ENCODE measurements around the gene TRAPPC10. TPM values are rescaled to one million over a fixed set of nuclear protein-coding genes. Genes with fewer than 3 reads are reported as not detected.

Gene TRAPPC10
- total and polyA plus RNA-seq, 4 donors: 7.7 to 43.5 (median 29.7) TPM

- DNase-seq (no peak), ATAC-seq (ENCODE audit: insufficient read depth, low FRiP score) (no peak)
- H3K27me3 ChIP-seq (ENCODE audit: control insufficient read depth in 3 of 3, insufficient read depth in 3 of 3, low read length in 2 of 3): no peaks in the 10 kb centered on the region
- H3K36me3 ChIP-seq (ENCODE audit: control insufficient read depth in 4 of 4, insufficient read depth in 4 of 4, low read length in 4 of 4): peaks cover 11 to 41% (median 16%) of the 10 kb centered on the region in 4 donors
- TF ChIP-seq CTCF (IDR thresholded peaks at IDR 0.05; ENCODE audit: control extremely low read depth, extremely low read depth): no peak
- no peak overlapping the region for H3K4me3 ChIP-seq
- WGBS, 2 donors: 87 to 95% methylated on average over 7 of the region's 7 CpGs
- H3K27ac ChIP-seq (ENCODE audit: low read depth in 1 of 2, low read length in 1 of 2): no peak overlapping the region
- no peaks in the 10 kb centered on the region for H3K9me3 ChIP-seq (ENCODE audit: control insufficient read depth in 4 of 4, insufficient read depth in 3 of 4, low read length in 3 of 4)
- no peak overlapping the region for H3K9ac ChIP-seq (ENCODE audit: insufficient read depth in 1 of 2, low read length in 2 of 2)
- peaks cover 0 to 3% (median 3%) of the 10 kb centered on the region in 5 donors for H3K4me1 ChIP-seq (ENCODE audit: control insufficient read depth in 5 of 5, insufficient read depth in 5 of 5, low read length in 5 of 5)
Observed at GRCh38 chr21:43979654-43980053, 32.5 kb upstream of the TRAPPC10 start.

- H3K9me3 ChIP-seq (ENCODE audit: control insufficient read depth in 4 of 4, insufficient read depth in 3 of 4, low read length in 3 of 4): no peaks in the 10 kb centered on the region
- DNase-seq: no peak
- no peak overlapping the region for H3K27ac ChIP-seq (ENCODE audit: low read depth in 1 of 2, low read length in 1 of 2)
- peaks cover 11 to 41% (median 15%) of the 10 kb centered on the region in 4 donors for H3K36me3 ChIP-seq (ENCODE audit: control insufficient read depth in 4 of 4, insufficient read depth in 4 of 4, low read length in 4 of 4)
- no peak overlapping the region for H3K4me3 ChIP-seq
- TF ChIP-seq CTCF (IDR thresholded peaks at IDR 0.05; ENCODE audit: control extremely low read depth, extremely low read depth): no peak
- WGBS, 2 donors: 92 to 93% methylated on average over 26 of the region's 26 CpGs
- H3K27me3 ChIP-seq (ENCODE audit: control insufficient read depth in 3 of 3, insufficient read depth in 3 of 3, low read length in 2 of 3): no peaks in the 10 kb centered on the region
- ATAC-seq (ENCODE audit: insufficient read depth, low FRiP score): no peak
- H3K4me1 ChIP-seq (ENCODE audit: control insufficient read depth in 5 of 5, insufficient read depth in 5 of 5, low read length in 5 of 5): peaks cover 0 to 8% (median 4%) of the 10 kb centered on the region in 5 donors
- no peak overlapping the region for H3K9ac ChIP-seq (ENCODE audit: insufficient read depth in 1 of 2, low read length in 2 of 2)
Observed at GRCh38 chr21:43981151-43981870, 30.8 kb upstream of the TRAPPC10 start.

GRCh38 chr21:43981871-43982210 is 30.3 kb upstream of the TRAPPC10 start:
- no peak for ATAC-seq (ENCODE audit: insufficient read depth, low FRiP score)
- Histone ChIP-seq H3K27ac (ENCODE audit: low read depth in 1 of 2, low read length in 1 of 2) (no peak overlapping the region), H3K9ac (ENCODE audit: insufficient read depth in 1 of 2, low read length in 2 of 2) (no peak overlapping the region), H3K4me1 (ENCODE audit: control insufficient read depth in 5 of 5, insufficient read depth in 5 of 5, low read length in 5 of 5) (peaks cover 0 to 10% (median 7%) of the 10 kb centered on the region in 5 donors), H3K4me3 (no peak overlapping the region), H3K9me3 (ENCODE audit: control insufficient read depth in 4 of 4, insufficient read depth in 3 of 4, low read length in 3 of 4) (no peaks in the 10 kb centered on the region), H3K36me3 (ENCODE audit: control insufficient read depth in 4 of 4, insufficient read depth in 4 of 4, low read length in 4 of 4) (peaks cover 11 to 41% (median 15%) of the 10 kb centered on the region in 4 donors), H3K27me3 (ENCODE audit: control insufficient read depth in 3 of 3, insufficient read depth in 3 of 3, low read length in 2 of 3) (no peaks in the 10 kb centered on the region)
- no peak for DNase-seq
- no peak for TF ChIP-seq CTCF (IDR thresholded peaks at IDR 0.05; ENCODE audit: control extremely low read depth, extremely low read depth)
- WGBS, 2 donors: 87 to 92% methylated on average over 13 of the region's 13 CpGs
